CD4-positive, alpha-beta T cell (primary cell): Measurements from ENCODE around the gene GNG4. TPM values are rescaled to one million over a fixed set of nuclear protein-coding genes. Genes with fewer than 3 reads are reported as not detected.

Experiments
- ATAC-seq: fragments of 200-7000 bp; cut with Tn5 transposase; one replicate; pipeline ENCODE4 v1.10.0; 2022; ENCODE audit warnings: mild to moderate bottlenecking; ENCODE audit not compliant: poor library complexity
- CTCF ChIA-PET: fragments of 350-600 bp; sonication (Branson Sonifier 250); formaldehyde crosslinking; loops from one replicate; lab custom pipeline; 2021; ENCODE audit warnings: antibody characterized with exemption, inconsistent platforms; lab: Charles Lee
- POLR2A ChIA-PET: fragments of 350-600 bp; sonication (Branson Sonifier 250); formaldehyde crosslinking; loops from one replicate; lab custom pipeline; 2021; ENCODE audit warnings: antibody characterized with exemption, inconsistent platforms; lab: Charles Lee
- DNase-seq, 14 experiments: peaks; one replicate each; pipeline ENCODE4 v3.0.0-alpha.2; 2013 to 2020; ENCODE audit warnings: mixed read lengths in 2 of 14
- H3K27ac ChIP-seq, 2 donors: one replicate each; pipeline versions ENCODE4 v1.5.1 to v1.7.0; 2013; ENCODE audit warnings: low read length in 2 of 2, low read depth in 1 of 2, mild to moderate bottlenecking in 1 of 2
- H3K27me3 ChIP-seq, 2 experiments: 1 replicate in 1 of 2; 2 replicates in 1 of 2; pipeline versions ENCODE4 v1.6.1 to v1.7.0; 2013; ENCODE audit warnings: low read length in 2 of 2, control low read depth in 1 of 2, mild to moderate bottlenecking in 1 of 2, moderate library complexity in 1 of 2; ENCODE audit not compliant: insufficient read depth in 2 of 2, control insufficient read depth in 1 of 2
- H3K36me3 ChIP-seq: one replicate; pipeline ENCODE4 v1.6.1; 2013; ENCODE audit warnings: low read length, control low read depth; ENCODE audit not compliant: insufficient read depth
- H3K4me1 ChIP-seq: one replicate; pipeline ENCODE4 v1.6.1; 2013; ENCODE audit warnings: low read length, control low read depth; ENCODE audit not compliant: insufficient read depth
- H3K4me3 ChIP-seq: one replicate; pipeline ENCODE4 v1.5.1; 2013; ENCODE audit warnings: mild to moderate bottlenecking, low read length, moderate library complexity
- H3K9me3 ChIP-seq, 2 experiments: 1 replicate in 1 of 2; 2 replicates in 1 of 2; pipeline versions ENCODE4 v1.6.1 to v1.7.0; 2013; ENCODE audit warnings: low read length in 2 of 2, mild to moderate bottlenecking in 2 of 2, control low read depth in 1 of 2, moderate library complexity in 1 of 2; ENCODE audit not compliant: control insufficient read depth in 1 of 2, insufficient read depth in 1 of 2
- H3K27ac Mint-ChIP-seq: one replicate; pipeline ENCODE4 v1.8.0; 2020; ENCODE audit warnings: mixed read lengths
- H3K27me3 Mint-ChIP-seq: one replicate; pipeline ENCODE4 v1.8.0; 2021; ENCODE audit warnings: mixed read lengths
- H3K36me3 Mint-ChIP-seq: one replicate; pipeline ENCODE4 v1.8.0; 2021; ENCODE audit warnings: low read depth, mixed read lengths
- H3K4me1 Mint-ChIP-seq: one replicate; pipeline ENCODE4 v1.8.0; 2021; ENCODE audit warnings: low read depth, mixed read lengths
- H3K4me3 Mint-ChIP-seq: one replicate; pipeline ENCODE4 v1.8.0; 2020; ENCODE audit warnings: mild to moderate bottlenecking, mixed read lengths
- H3K9me3 Mint-ChIP-seq: one replicate; pipeline ENCODE4 v1.8.0; 2020; ENCODE audit warnings: mixed read lengths
- intact Hi-C, 2 experiments: fragments of 100-400 bp; cut with DNase I in 1 of 2; cut with micrococcal nuclease in 1 of 2; formaldehyde crosslinking; loops; one replicate each; pipeline versions ENCODE4 v1.15.1 to v1.9.0; 2023 to 2025; cut with DNase I, micrococcal nuclease
- total RNA-seq, 174 experiments: library from RNA in 2 of 174; stranded (reverse) in 2 of 174; gene quantifications; one replicate each; pipeline ENCODE4 v1.2.3 and lab custom pipeline; 2021 to 2026
- TF ChIP-seq, protein P1 (sequence below): fragments of 200-600 bp; IDR thresholded peaks from one replicate; pipeline ENCODE4 v1.8.0; 2022; ENCODE audit warnings: antibody characterized with exemption, mild to moderate bottlenecking

The GNG4 gene
- total RNA-seq, 2 experiments from 2014 or later: not detected

DNA sequence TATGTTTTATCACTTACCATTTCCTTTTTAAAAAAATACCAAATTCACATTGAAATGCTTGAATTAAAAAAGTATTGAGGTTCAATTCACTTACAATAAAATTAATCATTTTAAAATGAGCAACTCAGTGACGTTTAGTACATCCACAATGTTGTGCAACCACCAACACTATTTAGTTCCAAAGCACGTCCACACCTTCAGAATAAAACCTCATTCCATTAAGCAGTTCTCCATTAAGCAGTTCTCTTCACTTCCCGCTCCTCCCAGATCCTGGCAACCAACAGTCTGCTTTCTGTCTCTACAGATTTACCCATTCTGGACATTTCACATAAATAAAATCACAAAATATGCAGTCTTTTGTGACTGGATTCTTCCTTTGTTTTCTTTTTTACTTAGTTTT lies 41.3 kb downstream of the GNG4 start:
- intact Hi-C loops: no loop called here
- Histone ChIP-seq H3K27me3 (no peaks in the 10 kb centered on the region), H3K4me1 (no peaks in the 10 kb centered on the region), H3K9me3 (no peaks in the 10 kb centered on the region), H3K36me3 (no peaks in the 10 kb centered on the region), H3K27ac (no peak overlapping the region), H3K4me3 (no peak overlapping the region)
- ATAC-seq (no peak), DNase-seq (no peak)
- Mint-ChIP-seq H3K27ac (no peak overlapping the region), H3K4me1 (no peaks in the 10 kb centered on the region), H3K4me3 (no peak overlapping the region), H3K36me3 (no peaks in the 10 kb centered on the region), H3K27me3 (no peaks in the 10 kb centered on the region), H3K9me3 (no peaks in the 10 kb centered on the region)
- POLR2A ChIA-PET: no interaction called here
- CTCF ChIA-PET: interaction anchor here (1.5 kb wide), 1 partner anchor 14 kb away, joined by 3 read pairs; no protein-coding TSS in a partner anchor
- TF ChIP-seq, protein P1, sequence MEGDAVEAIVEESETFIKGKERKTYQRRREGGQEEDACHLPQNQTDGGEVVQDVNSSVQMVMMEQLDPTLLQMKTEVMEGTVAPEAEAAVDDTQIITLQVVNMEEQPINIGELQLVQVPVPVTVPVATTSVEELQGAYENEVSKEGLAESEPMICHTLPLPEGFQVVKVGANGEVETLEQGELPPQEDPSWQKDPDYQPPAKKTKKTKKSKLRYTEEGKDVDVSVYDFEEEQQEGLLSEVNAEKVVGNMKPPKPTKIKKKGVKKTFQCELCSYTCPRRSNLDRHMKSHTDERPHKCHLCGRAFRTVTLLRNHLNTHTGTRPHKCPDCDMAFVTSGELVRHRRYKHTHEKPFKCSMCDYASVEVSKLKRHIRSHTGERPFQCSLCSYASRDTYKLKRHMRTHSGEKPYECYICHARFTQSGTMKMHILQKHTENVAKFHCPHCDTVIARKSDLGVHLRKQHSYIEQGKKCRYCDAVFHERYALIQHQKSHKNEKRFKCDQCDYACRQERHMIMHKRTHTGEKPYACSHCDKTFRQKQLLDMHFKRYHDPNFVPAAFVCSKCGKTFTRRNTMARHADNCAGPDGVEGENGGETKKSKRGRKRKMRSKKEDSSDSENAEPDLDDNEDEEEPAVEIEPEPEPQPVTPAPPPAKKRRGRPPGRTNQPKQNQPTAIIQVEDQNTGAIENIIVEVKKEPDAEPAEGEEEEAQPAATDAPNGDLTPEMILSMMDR: no peak

DNA sequence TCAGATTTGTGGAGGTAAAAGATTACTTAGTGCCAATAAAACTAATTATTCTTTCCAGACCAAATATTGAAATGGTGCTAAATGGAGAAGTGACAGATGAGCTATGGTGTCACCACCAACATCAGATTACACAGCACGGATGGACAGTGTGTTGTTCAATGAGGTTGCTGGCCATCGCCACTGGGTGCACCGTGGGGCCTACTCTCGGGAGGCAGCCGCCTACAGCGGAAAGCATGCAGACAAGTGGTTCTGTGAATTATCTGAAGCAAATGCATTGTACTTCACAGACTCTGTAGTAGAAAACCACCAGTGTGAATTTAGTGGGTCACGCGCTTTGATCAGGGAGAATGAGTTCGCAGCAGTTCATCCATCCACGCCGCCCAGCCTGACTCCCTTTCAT lies 42.3 kb downstream of the GNG4 start:
- H3K4me1 Mint-ChIP-seq: no peaks in the 10 kb centered on the region
- no peak overlapping the region for H3K27ac Mint-ChIP-seq
- H3K27me3 Mint-ChIP-seq: no peaks in the 10 kb centered on the region
- ChIA-PET CTCF (interaction anchor here (1.5 kb wide), 1 partner anchor 15 kb away, joined by 3 read pairs; no protein-coding TSS in a partner anchor), POLR2A (no interaction called here)
- Histone ChIP-seq H3K4me1 (no peaks in the 10 kb centered on the region), H3K36me3 (no peaks in the 10 kb centered on the region), H3K4me3 (no peak overlapping the region), H3K27me3 (no peaks in the 10 kb centered on the region), H3K27ac (no peak overlapping the region), H3K9me3 (no peaks in the 10 kb centered on the region)
- DNase-seq (no peak), ATAC-seq (no peak)
- intact Hi-C loops: no loop called here
- H3K9me3 Mint-ChIP-seq: no peaks in the 10 kb centered on the region
- H3K4me3 Mint-ChIP-seq: no peak overlapping the region
- TF ChIP-seq, protein P1: no peak
- H3K36me3 Mint-ChIP-seq: no peaks in the 10 kb centered on the region

DNA sequence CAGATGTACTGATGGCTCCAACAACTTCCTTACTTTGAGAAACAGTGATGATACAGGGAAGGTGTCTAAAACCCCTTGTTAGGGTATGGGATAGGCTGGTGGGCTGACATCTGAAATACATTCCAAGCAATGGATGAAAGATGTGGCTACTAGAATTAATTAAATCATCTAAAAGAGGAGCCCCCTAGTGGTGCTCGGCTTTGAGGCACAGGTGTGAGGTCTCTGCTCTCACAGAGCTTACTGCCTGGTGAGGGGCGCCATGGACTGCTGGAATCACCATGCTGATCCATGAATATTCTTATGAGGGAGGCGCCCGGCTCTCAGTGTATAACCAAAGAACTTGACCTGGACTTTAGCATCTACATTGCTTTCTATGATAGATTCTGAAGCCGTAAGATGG lies 48.5 kb downstream of the GNG4 start:
- Histone ChIP-seq H3K4me3 (no peak overlapping the region), H3K9me3 (no peaks in the 10 kb centered on the region), H3K36me3 (no peaks in the 10 kb centered on the region), H3K27ac (no peak overlapping the region), H3K4me1 (no peaks in the 10 kb centered on the region), H3K27me3 (no peaks in the 10 kb centered on the region)
- H3K9me3 Mint-ChIP-seq: no peaks in the 10 kb centered on the region
- ChIA-PET CTCF (interaction anchor here (0.6 to 0.9 kb wide), 2 partner anchors 45 to 95 kb away, joined by 3 read pairs; no protein-coding TSS in a partner anchor), POLR2A (interaction anchor here (0.7 kb wide), 1 partner anchor 78 kb away, joined by 3 read pairs; no protein-coding TSS in a partner anchor)
- TF ChIP-seq, protein P1: peak; percentile 15
- intact Hi-C loops: no loop called here
- H3K36me3 Mint-ChIP-seq: no peaks in the 10 kb centered on the region
- no peaks in the 10 kb centered on the region for H3K27me3 Mint-ChIP-seq
- DNase-seq (peak in 5 of 14 experiments; percentile 3 to 20 (median 19)), ATAC-seq (no peak)
- H3K27ac Mint-ChIP-seq: no peak overlapping the region
- H3K4me3 Mint-ChIP-seq: no peak overlapping the region
- H3K4me1 Mint-ChIP-seq: no peaks in the 10 kb centered on the region
